Mucosa of descending colon (tissue), 3 donors: Measurements from ENCODE around the gene CLEC4F. TPM values are rescaled to one million over a fixed set of nuclear protein-coding genes. Genes with fewer than 3 reads are reported as not detected.

Experiments used
- ATAC-seq: fragments of 200-7000 bp; cut with Tn5 transposase; one replicate; pipeline ENCODE4 v1.9.1; 2020; ENCODE audit warnings: mild to moderate bottlenecking, moderate library complexity
- DNase-seq, 3 donors: peaks; one replicate each; pipeline ENCODE4 v3.0.0-alpha.2; 2020
- H3K36me3 ChIP-seq: fragments of 200-600 bp; one replicate; pipeline ENCODE4 v1.8.0; 2021; ENCODE audit warnings: low read depth, mild to moderate bottlenecking
- H3K4me1 ChIP-seq: fragments of 200-600 bp; one replicate; pipeline ENCODE4 v1.8.0; 2021; ENCODE audit warnings: low read depth, mild to moderate bottlenecking
- H3K4me3 ChIP-seq: fragments of 200-600 bp; one replicate; pipeline ENCODE4 v1.8.0; 2021; ENCODE audit warnings: mild to moderate bottlenecking
- H3K9me3 ChIP-seq: fragments of 200-600 bp; one replicate; pipeline ENCODE4 v1.8.0; 2021; ENCODE audit warnings: mild to moderate bottlenecking
- CTCF ChIP-seq: fragments of 200-600 bp; IDR thresholded peaks from one replicate; pipeline ENCODE4 v1.8.0; 2022; ENCODE audit warnings: antibody characterized with exemption, mild to moderate bottlenecking
- intact Hi-C, 2 donors: fragments of 100-400 bp; cut with DNase I in 1 of 2; cut with micrococcal nuclease in 1 of 2; formaldehyde crosslinking; loops; one replicate each; pipeline versions ENCODE4 v1.11.0 to v1.11.1; 2022; cut with DNase I, micrococcal nuclease
- total RNA-seq, 3 donors: library from RNA; stranded (reverse); fragmentation: NEBNext Ultra II Directional in 2 of 3; extraction: Animal tissue kit (Norgen Biotek cat#: 25700) in 2 of 3; gene quantifications; one replicate each; pipeline versions ENCODE4 v1.2.1 to v1.2.4, GENCODE V29; 2021 to 2023
- donor health status: DM: no; HTN: no; CAD: no; lungs with moderate emphysema.
- donor health status: DM: no; HTN: no; CAD: no.
- donor health status: DM: no; HTN: yes; CAD: no.

CLEC4F gene
- total RNA-seq, 3 donors from 2014 or later: 0.14 to 0.19 TPM; not detected in 1

- intact Hi-C loops: no loop called here
- no peak for ATAC-seq
These were observed 40.4 kb downstream of the CLEC4F start for GRCh38 chr2:70779911-70780545.

DNA sequence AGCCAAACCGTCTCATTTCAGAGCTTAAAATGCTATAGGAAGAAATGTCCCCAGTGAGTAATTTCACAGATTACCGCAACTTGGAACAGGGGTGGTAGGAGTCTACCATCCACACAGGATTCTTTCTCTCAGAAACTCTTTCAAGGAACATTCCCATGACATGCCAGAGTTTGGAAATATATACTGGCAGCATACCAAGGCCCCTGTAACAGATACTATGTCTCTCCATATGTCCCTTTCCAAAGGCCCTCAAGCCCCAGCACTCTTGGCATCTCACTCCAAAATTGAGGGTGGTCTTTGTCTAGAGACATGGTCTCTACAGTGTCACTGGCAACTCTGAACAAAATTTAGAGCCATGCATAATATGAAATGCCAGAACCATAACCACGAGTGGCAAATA is 40.9 kb downstream of the CLEC4F start:
- TF ChIP-seq CTCF: no peak
- Histone ChIP-seq H3K4me3 (no peak overlapping the region), H3K9me3 (no peaks in the 10 kb centered on the region), H3K4me1 (no peaks in the 10 kb centered on the region), H3K36me3 (no peaks in the 10 kb centered on the region)
- intact Hi-C loops: no loop called here
- DNase-seq (no peak), ATAC-seq (no peak)

More at GRCh38 chr2:70779911-70780545, 40.4 kb downstream of the CLEC4F start:
- Histone ChIP-seq H3K36me3 (no peaks in the 10 kb centered on the region), H3K4me3 (no peak overlapping the region), H3K4me1 (no peaks in the 10 kb centered on the region), H3K9me3 (no peaks in the 10 kb centered on the region)
- no peak for DNase-seq
- TF ChIP-seq CTCF: no peak

DNA sequence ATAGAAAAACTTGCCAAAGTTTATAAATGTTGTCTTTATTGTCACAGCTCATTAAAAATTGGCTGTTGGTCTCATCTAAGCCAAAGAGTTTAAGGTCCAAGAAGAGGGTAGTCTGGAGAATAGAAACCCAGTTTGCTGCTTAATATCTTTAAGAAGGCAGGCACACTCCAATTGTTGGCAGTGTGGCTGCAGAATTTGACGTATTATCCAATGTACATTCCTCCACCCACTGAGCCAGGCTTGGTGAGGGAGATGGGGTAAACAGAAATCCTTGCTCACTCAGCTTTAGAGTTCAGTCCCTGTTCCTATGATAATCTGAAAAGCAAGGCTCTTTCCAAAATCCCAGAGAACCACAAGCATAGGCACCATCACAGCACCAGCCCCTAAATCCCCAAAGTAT is 41.7 kb downstream of the CLEC4F start:
- H3K4me1 ChIP-seq: no peaks in the 10 kb centered on the region
- intact Hi-C loops: no loop called here

DNA sequence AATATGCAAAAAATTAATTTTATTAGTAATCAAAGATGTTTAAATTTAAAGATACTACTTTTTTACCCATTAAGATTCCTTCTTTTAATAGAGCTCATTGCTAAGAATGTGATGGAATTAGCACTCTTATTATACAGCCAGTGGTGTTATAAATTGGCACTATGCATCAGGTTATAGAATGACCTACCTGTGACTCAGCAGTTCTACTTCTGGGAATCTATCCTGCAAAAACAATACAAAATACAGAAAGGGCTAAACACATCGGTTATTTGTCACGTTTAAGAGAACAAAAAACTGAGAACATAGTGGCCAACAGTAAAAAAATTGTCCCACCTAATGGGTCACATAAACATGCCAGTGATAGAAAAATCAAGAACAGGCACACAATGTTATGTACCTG is 42.9 kb downstream of the CLEC4F start:
- H3K4me1 ChIP-seq: no peaks in the 10 kb centered on the region
- no peaks in the 10 kb centered on the region for H3K36me3 ChIP-seq
- ATAC-seq (no peak), DNase-seq (no peak)
- intact Hi-C loops: no loop called here
- H3K9me3 ChIP-seq: no peaks in the 10 kb centered on the region
- TF ChIP-seq CTCF: no peak
- H3K4me3 ChIP-seq: no peak overlapping the region

More for the DNA sequence above, 41.7 kb downstream of the CLEC4F start:
- no peak for ATAC-seq
- DNase-seq: no peak
- TF ChIP-seq CTCF: no peak
- H3K36me3 ChIP-seq: no peaks in the 10 kb centered on the region
- H3K9me3 ChIP-seq: no peaks in the 10 kb centered on the region
- H3K4me3 ChIP-seq: no peak overlapping the region

DNA sequence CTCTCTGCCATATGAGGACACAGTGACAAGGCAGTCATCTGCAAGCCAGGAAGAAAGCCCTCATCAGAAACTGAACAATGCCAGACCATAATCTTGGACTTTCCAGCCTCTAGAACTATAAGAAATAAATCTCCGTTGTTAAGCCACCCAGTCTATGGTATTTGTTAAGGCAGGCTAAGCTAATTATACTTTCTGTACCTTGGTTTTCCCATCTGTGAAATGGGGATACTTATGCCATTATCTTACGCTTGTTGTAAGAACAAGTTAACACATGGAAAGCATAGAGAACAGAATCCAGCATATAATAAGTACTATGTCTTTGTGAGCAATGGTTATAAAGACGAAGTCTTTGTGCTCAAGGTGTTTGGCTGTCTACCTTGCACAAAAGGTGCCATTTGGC is 44.1 kb downstream of the CLEC4F start:
- H3K4me1 ChIP-seq: no peaks in the 10 kb centered on the region
- DNase-seq (no peak), ATAC-seq (no peak)
- H3K4me3 ChIP-seq: no peak overlapping the region
- H3K9me3 ChIP-seq: no peaks in the 10 kb centered on the region
- no peaks in the 10 kb centered on the region for H3K36me3 ChIP-seq
- intact Hi-C loops: no loop called here
- TF ChIP-seq CTCF: no peak

DNA sequence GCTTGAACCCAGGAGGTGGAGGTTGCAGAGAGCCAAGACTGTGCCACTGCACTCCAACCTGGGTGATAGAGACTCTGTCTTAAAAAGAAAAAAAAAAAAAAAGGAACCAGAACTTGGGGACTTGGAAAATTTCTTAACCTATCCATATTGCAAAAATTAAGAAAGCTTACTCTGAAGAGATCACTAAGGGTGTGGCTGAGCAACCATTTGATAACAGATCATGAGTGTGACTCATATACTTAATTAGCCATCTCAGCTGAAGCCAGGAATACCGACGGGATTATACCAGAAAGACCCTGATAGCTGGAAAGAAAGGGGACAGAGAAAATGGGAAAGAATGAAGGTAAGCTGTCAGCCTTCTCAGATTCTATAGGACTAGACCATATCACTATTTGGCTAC is 45.3 kb downstream of the CLEC4F start:
- Histone ChIP-seq H3K4me3 (no peak overlapping the region), H3K4me1 (no peaks in the 10 kb centered on the region), H3K36me3 (no peaks in the 10 kb centered on the region), H3K9me3 (no peaks in the 10 kb centered on the region)
- ATAC-seq: no peak
- no peak for DNase-seq
- no peak for TF ChIP-seq CTCF
- intact Hi-C loops: no loop called here
